GM10266 (cell line): ENCODE results near the gene SPRED2.

Experiments
- DNase-seq: peaks from one replicate; pipeline ENCODE4 v3.0.0; 2012; ENCODE audit errors: extremely low spot score
- CTCF ChIP-seq: IDR thresholded peaks from 2 replicates; pipeline ENCODE4 v1.5.1; 2012; ENCODE audit warnings: mild to moderate bottlenecking, low read depth; ENCODE audit not compliant: control insufficient read depth, insufficient read depth; ENCODE audit errors: missing control alignments

The SPRED2 gene

GRCh38 chr2:65287364-65287763, 145.0 kb downstream of the SPRED2 start:
- no peak for TF ChIP-seq CTCF
- no peak for DNase-seq

- no peak for TF ChIP-seq CTCF
- no peak for DNase-seq
Measured at GRCh38 chr2:65282477-65283053, 149.8 kb downstream of the SPRED2 start.

- DNase-seq, result no peak
- TF ChIP-seq CTCF, result no peak
Measured at GRCh38 chr2:65281627-65282351, 150.6 kb downstream of the SPRED2 start.

- TF ChIP-seq CTCF, result no peak
- DNase-seq, result no peak
Measured at GRCh38 chr2:65279756-65280155, 152.6 kb downstream of the SPRED2 start.

GRCh38 chr2:65278531-65278981, 153.8 kb downstream of the SPRED2 start:
- no peak for TF ChIP-seq CTCF
- no peak for DNase-seq

- TF ChIP-seq CTCF, result no peak
- DNase-seq, result no peak
Measured at GRCh38 chr2:65277791-65278483, 154.5 kb downstream of the SPRED2 start.

- TF ChIP-seq CTCF, result no peak
- no peak for DNase-seq
Measured at GRCh38 chr2:65277118-65277517, 155.3 kb downstream of the SPRED2 start.
